HK-2 (cell line): ENCODE measurements around the gene HEXIM2.

Experiments used
- DNase-seq: peaks from one replicate; pipeline ENCODE4 v3.0.0-alpha.2; 2018; ENCODE audit not compliant: unreplicated experiment

The HEXIM2 gene

DNA sequence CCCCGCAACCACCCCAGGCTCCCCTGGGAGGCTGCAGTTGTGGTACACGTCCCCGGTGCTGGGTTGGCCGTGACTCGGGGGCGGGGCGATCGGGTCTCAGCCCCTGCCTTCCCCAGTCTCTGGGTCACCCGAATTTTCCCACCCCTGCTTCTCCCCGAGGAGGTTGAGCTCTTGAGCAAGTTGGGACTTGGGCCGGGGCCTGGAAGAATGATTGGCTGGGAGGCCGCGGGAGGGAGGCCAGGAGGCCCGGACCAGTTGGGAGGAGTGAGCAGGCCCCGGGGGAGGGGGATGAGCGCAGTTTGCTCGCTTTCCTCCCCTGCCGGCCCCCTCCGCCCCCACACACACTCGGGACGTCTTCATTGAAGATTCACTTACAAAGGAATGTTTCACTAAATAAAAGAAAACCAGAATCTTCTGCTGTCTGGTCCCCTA, 17.9 kb upstream of the HEXIM2 start:
- no peak for DNase-seq

DNA sequence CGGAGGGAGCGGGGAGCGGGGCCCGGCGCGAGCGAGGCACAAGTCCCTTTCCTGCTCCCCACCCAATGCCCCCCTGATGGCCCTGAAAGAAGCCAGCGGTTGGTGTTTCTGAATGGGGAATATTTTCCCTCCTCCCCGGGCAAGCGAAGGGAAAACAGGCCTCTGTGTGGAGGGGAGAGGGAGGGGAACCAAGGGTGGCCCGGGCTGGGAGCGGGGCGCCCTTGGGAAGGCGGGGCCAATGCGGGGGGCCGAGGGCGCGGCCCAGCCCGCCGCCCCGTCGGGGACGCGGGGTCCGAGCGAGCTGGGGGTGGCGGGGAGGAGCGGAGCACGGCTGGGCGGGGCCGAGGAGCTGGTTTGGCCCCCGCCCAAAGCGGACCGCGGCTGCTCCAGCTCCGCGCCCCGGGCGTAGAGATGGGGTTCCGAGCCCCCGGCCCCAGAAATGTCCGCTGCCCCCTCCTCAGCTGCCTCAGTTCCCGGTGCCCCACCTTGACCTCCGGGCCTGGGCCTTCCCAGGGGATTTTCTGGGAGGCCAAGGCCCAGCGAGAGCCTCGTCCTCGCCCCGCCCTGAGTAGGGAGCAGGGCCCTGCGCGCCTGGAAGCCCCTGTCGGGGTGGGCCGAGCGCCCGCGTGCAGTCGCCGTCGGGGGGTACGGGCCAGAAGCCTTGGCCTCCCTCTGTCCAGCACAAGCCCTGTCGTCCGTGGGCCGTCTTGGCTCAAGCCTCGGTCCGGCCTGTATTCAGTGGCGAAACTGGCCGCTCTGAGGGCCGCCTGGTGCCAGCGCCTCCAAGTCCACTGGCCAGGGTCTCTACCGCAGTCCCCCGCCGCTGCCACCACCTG, 17.3 kb upstream of the HEXIM2 start:
- no peak for DNase-seq

DNA sequence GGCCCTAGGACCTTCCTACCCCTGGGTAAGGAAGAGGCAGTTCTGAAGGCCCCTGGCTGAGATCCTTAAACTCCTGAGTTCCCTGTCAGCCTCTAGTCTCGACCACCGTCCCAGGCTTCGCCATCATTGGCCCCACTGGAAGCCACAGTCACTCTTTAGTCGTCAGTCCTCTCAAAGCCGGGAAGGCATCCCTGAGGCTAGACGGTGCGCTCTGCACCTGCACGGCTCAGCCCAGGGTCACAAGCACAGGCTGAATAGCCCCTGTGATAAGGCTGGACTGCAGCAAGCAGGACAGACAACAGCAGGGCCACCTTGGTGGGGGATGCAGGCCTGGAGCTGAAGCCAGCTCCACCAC, 16.7 kb upstream of the HEXIM2 start:
- no peak for DNase-seq

DNA sequence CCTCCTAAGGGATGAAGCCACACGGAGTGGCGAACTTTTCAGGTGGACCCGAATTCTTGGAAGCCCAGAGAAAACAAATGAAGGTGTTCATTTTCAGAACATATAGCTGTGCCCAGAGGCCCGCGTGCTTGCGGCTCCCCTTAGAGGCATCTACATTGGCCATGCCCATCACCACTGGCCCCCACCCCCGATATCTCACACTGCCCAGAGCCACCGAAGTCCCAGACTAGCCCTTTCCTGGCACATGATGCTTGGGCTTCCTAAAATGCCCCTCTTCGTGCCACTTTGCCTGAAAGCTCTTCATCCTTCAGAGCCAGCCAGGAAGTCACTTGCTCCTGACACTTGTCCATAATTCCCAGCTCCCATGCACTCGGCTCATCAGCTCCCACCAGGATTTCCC, 15.5 kb upstream of the HEXIM2 start:
- no peak for DNase-seq

DNA sequence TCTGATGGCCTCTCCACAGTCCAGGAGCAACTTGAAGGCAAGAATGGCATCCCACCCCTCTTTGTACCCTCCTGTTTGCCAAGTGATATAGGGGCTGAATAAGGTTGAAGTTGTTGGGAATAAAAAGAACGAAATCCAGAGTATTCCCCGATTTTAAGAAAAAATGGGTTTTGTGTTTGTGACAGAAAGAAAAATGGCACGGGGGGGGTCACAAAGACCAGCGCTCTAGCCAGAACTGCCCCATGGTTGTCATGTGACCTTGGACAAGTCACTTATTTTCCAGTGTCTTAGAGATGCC, 15.1 kb upstream of the HEXIM2 start:
- DNase-seq, result no peak

DNA sequence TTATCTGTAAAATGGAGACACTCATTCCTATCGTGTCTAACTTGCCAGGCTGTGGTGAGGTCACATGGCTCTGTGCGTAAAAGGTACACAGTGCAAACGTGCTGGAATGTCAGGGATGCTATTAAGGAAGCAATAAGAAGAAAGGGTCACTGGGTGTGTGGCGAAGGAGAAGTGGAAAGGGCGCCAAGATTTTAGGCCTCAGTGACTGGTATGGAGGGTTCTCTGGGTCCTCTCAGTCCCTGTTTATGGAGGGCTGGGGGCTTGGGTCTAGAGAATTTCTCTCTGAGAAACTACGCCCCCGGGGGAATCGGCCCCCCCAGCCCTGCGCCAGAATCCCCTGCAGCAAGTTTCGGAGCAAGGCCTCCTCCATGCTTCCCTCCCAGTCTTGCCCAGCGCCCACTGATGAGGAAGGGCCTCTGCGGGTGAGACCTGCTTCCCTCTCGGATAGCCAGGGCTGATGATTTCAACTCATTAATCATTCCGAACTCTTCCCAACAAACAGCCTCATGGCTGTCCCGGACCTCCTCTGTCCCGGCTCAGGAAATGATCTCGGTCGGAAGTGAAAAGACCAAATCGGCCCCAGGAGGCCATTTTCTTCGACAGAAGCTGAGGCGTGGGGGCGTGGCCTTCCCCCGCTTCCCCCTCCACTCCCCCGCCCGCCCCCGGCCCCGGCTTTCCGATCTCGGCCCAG, 14.6 kb upstream of the HEXIM2 start:
- peak; percentile 78 for DNase-seq

DNA sequence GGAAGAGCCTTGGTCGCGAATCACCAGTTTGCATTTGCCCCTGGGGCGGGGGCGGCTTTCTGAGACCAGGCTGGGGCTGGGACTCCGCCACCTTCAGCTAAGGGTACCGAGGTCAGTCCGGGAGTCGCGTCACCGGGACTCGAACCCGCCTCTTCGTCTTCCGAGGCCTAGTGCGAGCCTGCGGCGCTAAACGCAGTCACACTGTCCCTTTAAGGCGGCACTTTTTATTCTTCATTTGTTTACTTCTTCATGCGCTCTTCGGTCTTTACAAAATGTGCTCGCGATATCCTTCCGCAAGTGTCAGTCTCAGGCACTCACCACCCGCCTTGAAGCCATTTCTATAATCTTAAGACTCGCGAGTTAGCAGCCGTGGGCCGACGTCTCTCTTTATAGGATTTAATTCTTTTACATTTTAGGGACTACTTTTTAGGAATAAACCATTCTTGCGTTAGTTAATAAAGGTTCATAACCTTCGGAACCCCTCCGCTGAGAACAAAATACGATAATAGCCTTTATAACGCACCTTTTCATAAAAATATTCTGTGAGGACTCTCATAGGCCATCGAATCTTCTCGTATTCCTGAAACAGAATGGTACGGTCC, 14.0 kb upstream of the HEXIM2 start:
- DNase-seq, result peak; percentile 80

DNA sequence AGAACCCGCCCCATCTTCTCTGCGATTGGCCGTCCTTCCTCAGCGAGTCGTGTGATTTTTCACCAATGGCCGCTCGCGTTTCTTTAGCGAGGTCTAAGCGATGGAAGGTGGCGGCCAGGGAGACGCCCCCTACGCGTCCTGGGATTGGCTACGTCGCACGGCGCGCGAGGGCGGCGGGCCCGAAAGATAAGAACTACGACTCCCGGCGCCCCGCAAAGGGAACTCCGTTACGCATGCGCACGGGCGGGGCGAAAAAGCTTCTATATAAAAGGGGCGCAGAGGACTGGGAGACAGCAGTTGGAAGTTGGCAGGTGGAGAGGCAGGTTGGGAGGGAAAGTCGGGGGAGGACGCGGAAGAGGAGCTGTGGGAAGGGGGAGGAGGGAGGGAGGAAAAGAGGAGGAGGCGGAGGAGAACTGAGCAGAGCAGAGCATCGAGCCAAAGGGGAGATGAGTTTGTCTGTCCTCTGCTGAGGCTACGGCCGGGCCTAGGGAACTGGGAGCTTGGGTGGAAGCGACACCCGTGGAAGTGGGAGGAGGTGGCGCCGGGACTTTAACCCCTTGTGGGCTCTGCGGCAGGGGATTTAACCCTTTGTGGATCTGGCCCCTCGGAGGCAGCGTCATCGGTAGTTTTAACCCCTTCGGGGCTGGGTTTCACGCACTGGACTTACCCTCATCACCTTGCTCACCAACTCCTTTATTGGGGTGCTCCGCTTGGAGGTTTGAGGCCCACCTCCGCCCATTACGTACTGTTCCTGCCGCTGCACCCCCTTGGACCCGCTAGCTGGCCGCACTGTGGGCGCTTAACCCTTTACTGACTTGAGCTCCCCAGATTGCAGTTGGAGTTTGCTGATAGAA, 13.3 kb upstream of the HEXIM2 start, which contains the start of gene HEXIM1:
Gene HEXIM1 (plus strand): TSS at position 293 of the 854 bp plus-strand sequence. CDS start 716 bp downstream, outside the sequence.
- peak; percentile 99 for DNase-seq

DNA sequence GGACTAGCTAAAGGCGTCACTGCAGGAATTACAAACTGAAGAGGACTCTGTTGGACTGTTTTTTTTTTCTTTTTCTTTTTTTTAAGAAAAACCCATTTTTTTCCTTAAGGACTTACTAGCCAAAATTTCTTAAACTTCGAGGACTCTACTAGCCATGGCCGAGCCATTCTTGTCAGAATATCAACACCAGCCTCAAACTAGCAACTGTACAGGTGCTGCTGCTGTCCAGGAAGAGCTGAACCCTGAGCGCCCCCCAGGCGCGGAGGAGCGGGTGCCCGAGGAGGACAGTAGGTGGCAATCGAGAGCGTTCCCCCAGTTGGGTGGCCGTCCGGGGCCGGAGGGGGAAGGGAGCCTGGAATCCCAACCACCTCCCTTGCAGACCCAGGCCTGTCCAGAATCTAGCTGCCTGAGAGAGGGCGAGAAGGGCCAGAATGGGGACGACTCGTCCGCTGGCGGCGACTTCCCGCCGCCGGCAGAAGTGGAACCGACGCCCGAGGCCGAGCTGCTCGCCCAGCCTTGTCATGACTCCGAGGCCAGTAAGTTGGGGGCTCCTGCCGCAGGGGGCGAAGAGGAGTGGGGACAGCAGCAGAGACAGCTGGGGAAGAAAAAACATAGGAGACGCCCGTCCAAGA, 12.5 kb upstream of the HEXIM2 start:
- peak; percentile 85 for DNase-seq

DNA sequence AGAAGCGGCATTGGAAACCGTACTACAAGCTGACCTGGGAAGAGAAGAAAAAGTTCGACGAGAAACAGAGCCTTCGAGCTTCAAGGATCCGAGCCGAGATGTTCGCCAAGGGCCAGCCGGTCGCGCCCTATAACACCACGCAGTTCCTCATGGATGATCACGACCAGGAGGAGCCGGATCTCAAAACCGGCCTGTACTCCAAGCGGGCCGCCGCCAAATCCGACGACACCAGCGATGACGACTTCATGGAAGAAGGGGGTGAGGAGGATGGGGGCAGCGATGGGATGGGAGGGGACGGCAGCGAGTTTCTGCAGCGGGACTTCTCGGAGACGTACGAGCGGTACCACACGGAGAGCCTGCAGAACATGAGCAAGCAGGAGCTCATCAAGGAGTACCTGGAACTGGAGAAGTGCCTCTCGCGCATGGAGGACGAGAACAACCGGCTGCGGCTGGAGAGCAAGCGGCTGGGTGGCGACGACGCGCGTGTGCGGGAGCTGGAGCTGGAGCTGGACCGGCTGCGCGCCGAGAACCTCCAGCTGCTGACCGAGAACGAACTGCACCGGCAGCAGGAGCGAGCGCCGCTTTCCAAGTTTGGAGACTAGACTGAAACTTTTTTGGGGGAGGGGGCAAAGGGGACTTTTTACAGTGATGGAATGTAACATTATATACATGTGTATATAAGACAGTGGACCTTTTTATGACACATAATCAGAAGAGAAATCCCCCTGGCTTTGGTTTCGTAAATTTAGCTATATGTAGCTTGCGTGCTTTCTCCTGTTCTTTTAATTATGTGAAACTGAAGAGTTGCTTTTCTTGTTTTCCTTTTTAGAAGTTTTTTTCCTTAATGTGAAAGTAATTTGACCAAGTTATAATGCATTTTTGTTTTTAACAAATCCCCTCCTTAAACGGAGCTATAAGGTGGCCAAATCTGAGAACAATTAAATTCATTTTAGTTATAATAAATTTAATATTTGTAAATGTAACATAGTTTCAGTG, 11.7 kb upstream of the HEXIM2 start:
- peak; percentile 69 for DNase-seq

DNA sequence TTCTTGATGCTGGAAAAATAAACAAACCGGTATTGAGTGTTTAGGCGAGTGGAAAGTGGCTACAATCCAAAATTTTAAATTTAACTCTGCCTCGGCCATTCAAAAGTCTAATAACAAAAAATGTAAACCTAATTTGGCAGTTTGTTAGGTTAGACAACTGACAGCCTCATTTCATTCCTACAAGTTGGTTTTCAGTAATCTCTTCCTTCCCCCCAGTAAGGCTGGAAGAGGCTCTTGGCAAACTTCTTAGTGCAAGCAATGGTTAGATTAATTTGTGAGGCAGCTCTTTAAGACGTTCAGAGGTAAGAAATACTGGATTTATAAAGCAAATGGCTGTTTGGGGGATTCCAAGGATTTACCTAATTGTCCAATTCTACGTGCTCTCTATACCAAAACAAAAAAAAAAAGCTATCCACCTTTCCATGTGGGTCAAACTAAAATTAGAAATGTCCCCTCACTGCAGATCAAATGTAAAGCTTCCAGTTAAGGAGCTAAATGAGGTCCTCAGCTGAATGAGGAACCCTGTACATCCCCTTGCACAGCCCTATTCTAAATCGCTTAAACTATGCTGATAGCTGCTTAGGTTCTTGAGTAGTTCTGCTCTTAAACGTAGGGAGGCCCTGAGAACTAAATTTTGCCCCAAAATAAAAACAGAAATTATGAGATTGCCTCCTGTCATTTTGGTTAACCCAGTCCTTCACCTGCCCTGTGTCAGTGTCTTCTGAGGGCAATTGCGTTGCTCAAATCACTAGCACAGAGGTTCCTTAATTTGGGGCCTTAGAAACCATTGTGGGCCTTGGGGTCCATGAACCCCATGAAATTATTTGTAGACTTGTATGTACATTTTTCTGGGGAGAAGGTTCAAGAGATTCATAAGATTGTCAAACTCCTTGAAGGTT, 10.5 kb upstream of the HEXIM2 start:
- DNase-seq, result no peak

DNA sequence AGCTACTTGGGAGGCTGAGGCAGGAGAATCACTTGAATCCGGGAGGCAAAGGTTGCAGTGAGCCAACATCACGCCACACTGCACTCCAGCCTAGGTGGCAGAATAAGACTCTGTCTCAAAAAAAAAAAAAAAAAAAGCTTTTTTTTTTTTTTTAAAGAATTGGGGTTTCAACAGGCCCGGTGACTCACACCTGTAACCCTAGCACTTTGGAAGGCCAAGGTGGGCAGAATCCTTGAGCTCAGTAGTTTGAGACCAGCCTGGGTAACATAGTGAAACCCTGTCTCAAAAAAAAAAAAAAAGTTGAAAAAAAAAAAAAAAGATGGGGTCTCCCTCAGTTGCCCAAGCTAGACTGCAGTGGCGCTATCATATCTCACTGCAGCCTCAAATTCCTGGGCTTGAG, 6.6 kb upstream of the HEXIM2 start:
- DNase-seq, result no peak

DNA sequence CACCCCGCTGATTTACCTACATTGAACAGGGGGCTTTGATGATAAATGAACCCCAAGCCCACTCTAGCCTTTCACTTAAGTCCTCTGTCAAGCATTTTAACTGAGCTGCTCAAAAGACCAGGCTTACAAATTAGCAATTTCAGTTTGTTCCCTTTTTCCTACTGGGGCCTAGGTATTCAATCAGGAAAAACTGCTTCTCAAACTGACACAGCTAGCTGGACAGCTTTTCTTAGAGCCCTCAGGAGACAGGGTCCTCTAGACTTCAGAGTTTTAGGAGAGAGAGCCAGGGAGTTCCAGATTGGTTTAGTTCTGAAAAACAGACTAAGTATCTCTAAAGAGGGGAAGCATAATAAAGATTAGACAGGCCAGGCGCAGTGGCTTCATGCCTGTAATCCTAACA, 6.2 kb upstream of the HEXIM2 start:
- DNase-seq, result no peak

DNA sequence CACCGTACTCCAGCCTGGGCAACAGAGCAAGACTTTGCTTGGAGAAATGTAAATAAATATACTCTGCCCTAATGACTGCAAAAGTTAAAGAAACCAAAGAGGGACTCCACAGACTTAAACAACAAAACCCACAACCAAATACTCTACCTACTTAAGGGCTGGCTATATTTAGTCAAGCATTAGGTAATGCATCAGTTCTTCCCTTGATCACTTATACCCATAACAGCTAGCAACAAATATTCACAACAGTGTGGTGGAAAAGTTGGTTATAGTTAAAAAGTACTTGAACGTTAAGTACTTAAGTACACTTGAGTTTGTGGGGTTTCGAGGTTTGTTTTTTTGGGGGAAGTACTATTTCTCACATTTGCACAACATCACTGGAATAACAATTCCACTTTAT, 5.4 kb upstream of the HEXIM2 start:
- no peak for DNase-seq

DNA sequence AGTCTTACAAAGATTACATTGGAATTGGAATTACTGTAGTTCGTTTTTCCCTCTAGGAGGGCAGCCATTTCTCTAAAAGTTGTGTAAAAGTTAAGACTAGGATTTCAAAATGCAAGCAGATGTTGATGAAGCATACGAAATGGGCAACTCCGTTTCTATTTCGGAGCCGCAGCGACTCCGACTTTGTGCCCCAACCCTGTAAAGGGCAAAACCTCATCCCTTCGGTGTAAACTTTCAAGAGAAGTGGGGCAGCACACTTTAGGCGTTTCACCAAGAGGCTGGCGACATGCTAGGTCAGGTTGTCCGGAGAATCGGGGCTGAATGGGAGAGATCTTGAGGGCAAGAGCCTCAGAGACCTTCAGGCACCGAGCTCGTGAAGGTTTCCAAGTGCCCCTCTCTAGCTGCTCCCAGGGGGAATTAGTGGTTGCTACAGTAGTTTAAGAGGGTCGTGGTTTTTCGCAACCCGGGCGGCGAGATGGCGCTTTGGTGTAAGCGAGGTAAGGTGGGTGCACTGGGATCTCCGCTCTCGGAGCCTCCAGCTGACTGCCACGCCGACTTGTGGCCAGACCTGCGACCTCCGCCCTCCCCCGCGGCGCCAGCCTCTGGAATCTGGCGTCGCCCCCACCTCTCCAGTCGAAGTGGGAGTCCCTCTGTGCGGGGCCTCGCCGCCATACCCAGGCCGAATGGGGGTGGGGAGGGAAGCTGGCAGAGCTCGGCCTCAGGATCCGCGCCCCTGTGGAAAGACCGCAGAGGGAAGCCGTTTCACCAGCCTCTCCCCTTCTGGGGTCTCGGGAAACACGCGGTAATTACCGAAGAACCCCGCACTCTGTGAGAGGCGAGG, 1.0 kb upstream of the HEXIM2 start:
- peak; percentile 82 for DNase-seq

DNA sequence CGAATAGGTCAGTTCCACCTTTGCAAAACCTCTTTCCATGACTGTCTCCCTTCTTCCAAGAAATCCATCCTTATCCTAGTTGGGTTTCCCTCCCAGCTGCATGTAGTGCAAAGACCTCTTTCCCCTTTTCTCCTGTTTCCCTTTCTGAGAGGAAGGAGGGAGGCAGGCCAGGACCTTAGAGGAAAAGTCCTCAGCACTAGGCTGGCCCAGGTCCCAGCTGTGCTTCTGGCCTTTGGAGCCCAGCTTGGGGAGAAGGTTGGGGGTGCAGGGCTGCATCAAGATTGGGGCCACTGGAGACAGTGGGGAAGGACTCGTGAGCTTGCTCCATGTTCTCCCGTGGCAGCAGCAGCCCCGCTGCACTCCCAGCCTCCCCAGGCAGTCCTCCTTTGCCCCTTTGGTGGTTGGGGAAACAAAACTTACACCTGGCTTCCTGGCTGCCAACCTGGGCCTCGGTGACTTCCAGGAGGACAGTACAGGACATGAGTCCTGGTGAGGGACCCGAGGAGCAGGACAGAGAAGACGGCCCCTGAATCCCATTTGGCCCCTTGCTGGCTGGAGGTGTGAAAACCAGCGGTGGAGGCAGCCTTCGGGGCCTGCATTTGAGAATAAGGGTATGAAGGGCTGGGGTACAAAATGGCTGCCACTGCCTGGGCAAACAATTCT, 481 bp downstream of the HEXIM2 start:
- no peak for DNase-seq

DNA sequence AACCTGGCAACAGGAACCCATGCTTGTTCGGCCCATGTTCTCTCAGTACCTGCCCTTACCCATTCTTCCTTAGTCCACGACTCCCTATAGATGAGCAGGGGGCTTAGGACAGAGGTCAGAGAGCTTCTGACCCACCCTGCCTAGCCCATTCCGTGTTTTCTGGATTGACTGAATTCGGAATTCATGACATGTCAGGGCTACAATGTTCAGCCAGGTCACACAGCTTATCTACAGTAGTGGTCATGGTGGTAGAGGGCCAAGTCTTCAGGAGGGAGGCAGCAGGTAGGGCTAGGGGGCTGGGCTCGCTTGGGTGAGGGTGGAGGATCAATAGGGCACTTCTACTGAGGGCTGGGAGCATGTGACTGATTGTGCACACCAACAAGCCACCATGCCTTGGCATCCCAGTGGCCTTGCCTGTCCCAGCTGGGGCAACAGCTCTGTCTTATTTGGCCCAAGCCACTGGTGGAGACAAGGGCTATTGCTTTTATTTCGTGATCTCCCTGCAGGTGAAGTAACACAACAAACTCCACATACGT, 3.1 kb downstream of the HEXIM2 start:
- no peak for DNase-seq
